Keratinocyte (primary cell): ENCODE results near the gene VPS13C. TPM values are rescaled to one million over a fixed set of nuclear protein-coding genes. Genes with fewer than 3 reads are reported as not detected.

Experiments used
- DNase-seq: peaks from one replicate; pipeline ENCODE4 v3.0.0-alpha.2; 2011; ENCODE audit warnings: low read depth, missing footprints, low spot score
- FAIRE-seq: peaks from 2 replicates; lab custom pipeline; 2011; peaks lifted over from hg19 to GRCh38; lab: Jason Lieb, UNC
- H2AFZ ChIP-seq: 2 replicates; pipeline ENCODE4 v1.6.0; 2012; ENCODE audit warnings: low read length, control low read depth, inconsistent platforms; ENCODE audit not compliant: control insufficient read depth
- H3K27ac ChIP-seq: 2 replicates; pipeline ENCODE4 v1.5.1; 2011; ENCODE audit warnings: low read length; ENCODE audit not compliant: control insufficient read depth, insufficient read depth
- H3K27me3 ChIP-seq: 3 replicates; pipeline ENCODE4 v1.6.0; 2011; ENCODE audit warnings: low read length; ENCODE audit not compliant: control insufficient read depth, insufficient read depth; ENCODE audit errors: extremely low read depth
- H3K36me3 ChIP-seq, 2 experiments: 2 replicates in 1 of 2; 3 replicates in 1 of 2; pipeline ENCODE4 v1.5.1; 2011; ENCODE audit warnings: low read length in 2 of 2, mild to moderate bottlenecking in 1 of 2; ENCODE audit not compliant: control insufficient read depth in 2 of 2, insufficient read depth in 2 of 2; ENCODE audit errors: extremely low read depth in 1 of 2
- H3K4me1 ChIP-seq: 3 replicates; pipeline ENCODE4 v1.5.1; 2011; ENCODE audit warnings: low read length; ENCODE audit not compliant: control insufficient read depth, insufficient read depth; ENCODE audit errors: extremely low read depth
- H3K4me2 ChIP-seq: 3 replicates; pipeline ENCODE4 v1.6.0; 2011; ENCODE audit warnings: low read depth, low read length; ENCODE audit not compliant: control insufficient read depth, insufficient read depth; ENCODE audit errors: extremely low read depth
- H3K4me3 ChIP-seq, 3 experiments: fragments of 200-600 bp in 1 of 3; sonication (generic) in 1 of 3; 2 replicates in 2 of 3; 3 replicates in 1 of 3; pipeline ENCODE4 v1.5.1; 2011 to 2016; ENCODE audit warnings: low read length in 3 of 3, mild to moderate bottlenecking in 3 of 3, control low read depth in 2 of 3, inconsistent platforms in 1 of 3, low read depth in 1 of 3, mixed read lengths in 1 of 3, mixed run types in 1 of 3, moderate library complexity in 1 of 3; ENCODE audit not compliant: control insufficient read depth in 2 of 3, insufficient read depth in 2 of 3; ENCODE audit errors: extremely low read depth in 1 of 3
- H3K79me2 ChIP-seq: 2 replicates; pipeline ENCODE4 v1.6.0; 2012; ENCODE audit warnings: low read length; ENCODE audit not compliant: control insufficient read depth, insufficient read depth
- H3K9ac ChIP-seq: 3 replicates; pipeline ENCODE4 v1.6.0; 2011; ENCODE audit warnings: low read length; ENCODE audit not compliant: control insufficient read depth, insufficient read depth; ENCODE audit errors: extremely low read depth
- H3K9me1 ChIP-seq: 3 replicates; pipeline ENCODE4 v1.6.0; 2011; ENCODE audit warnings: low read length; ENCODE audit not compliant: control insufficient read depth, insufficient read depth; ENCODE audit errors: extremely low read depth
- H3K9me3 ChIP-seq: 2 replicates; pipeline ENCODE4 v1.5.1; 2012; ENCODE audit warnings: low read depth, low read length; ENCODE audit not compliant: control insufficient read depth
- H4K20me1 ChIP-seq: 3 replicates; pipeline ENCODE4 v1.6.0; 2011; ENCODE audit warnings: low read length; ENCODE audit not compliant: control insufficient read depth, insufficient read depth; ENCODE audit errors: extremely low read depth
- EZH2 ChIP-seq: IDR thresholded peaks from one replicate; pipeline ENCODE4 v1.6.1; 2012; ENCODE audit warnings: inconsistent platforms, mild to moderate bottlenecking, low read length, moderate library complexity
- dilution Hi-C: fragments of 300-500 bp; cut with MboI; formaldehyde crosslinking; loops from one replicate; pipeline ENCODE4 v1.7.0; 2020; ENCODE audit warnings: low sequenced_read_pairs; ENCODE audit not compliant: extremely low pct_ligation_motif_present
- polyA plus RNA-seq, 5 experiments: library from polyadenylated mRNA; depleted of rRNA in 3 of 5; stranded (reverse) in 3 of 5; stranded (forward) in 1 of 5; unstranded in 1 of 5; fragments of >200 nt; gene quantifications; 1 replicate in 1 of 5; 2 replicates in 3 of 5; 3 replicates in 1 of 5; pipeline versions ENCODE4 v1.2.1 to v1.2.3, GENCODE V29; 2011 to 2012; ENCODE audit warnings: missing spikeins in 2 of 5, low read depth in 1 of 5, low replicate concordance in 1 of 5
- TF ChIP-seq, protein P1 (sequence below), 3 experiments: IDR thresholded peaks in 1 of 3; conservative IDR thresholded peaks in 1 of 3; optimal IDR thresholded peaks in 1 of 3; 2 replicates in 2 of 3; 3 replicates in 1 of 3; pipeline versions ENCODE3 to v1.5.1; 2011; ENCODE audit warnings: low read length in 3 of 3, mild to moderate bottlenecking in 3 of 3, moderate library complexity in 2 of 3, control low read depth in 1 of 3, inconsistent platforms in 1 of 3; ENCODE audit not compliant: insufficient read depth in 2 of 3; ENCODE audit errors: extremely low read depth in 1 of 3

Gene VPS13C
- polyA plus RNA-seq, 1 donor (not counting 4 experiments of a cell fraction or from before 2014, with no cell fraction given) = 13.5 TPM

DNA sequence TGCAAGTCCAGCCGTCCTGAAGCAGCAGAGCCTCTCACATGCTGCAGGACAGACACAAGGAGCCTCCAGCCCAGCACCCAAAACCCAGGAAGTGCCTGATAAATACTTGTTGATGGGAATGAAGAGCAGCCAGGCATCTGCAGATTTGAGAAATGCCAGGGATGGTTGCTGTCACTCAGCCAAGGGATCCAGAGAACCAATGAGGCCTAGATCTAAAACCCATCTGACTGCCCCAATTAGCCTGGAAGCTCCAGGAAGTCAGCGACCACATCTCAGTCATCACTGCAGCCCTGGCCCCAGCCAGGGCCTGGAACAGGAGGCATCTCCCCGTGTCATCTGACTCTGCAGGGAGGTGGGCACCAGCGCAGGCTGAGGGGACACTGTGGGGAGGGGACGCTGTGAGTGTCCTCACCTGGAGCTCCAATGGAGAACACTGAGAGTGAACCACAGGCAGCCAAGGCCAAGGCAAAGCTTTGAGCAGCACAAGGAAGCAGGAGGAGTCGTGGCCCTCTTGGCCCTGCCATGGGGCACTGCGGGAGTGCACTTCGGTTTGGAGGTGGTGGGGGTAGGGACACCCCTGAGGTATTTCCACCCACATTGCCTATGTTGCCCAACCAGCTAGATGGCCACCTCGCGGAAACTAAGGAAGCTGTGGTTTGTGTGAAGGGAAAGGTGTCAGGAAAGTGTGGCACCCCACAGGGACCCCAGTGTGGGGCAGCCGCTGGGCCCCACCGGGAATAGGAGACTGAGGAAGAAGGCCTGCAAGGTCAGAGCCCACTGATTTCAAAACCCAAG, 229.5 kb downstream of the VPS13C start:
- no peak overlapping the region for H3K27ac ChIP-seq
- no peak for FAIRE-seq

DNA sequence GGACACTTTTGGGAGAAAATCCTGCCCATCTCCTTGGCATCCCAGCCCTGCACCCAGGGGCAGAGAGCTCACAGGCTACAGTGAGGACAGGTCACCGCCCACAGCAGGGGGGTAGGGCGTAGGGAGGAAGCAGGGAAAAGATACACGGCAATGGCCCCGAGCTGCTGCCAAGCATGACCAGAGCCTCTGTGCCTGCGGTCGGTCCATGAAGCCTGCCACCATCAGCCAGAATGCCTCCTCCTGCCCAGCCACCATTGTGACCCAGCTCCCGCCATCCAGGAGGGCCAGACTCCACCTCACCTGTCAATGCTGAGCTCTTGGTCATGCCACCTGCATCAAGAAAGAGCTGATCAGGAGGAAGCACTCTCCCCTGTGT, 230.7 kb downstream of the VPS13C start:
- TF ChIP-seq, protein P1, sequence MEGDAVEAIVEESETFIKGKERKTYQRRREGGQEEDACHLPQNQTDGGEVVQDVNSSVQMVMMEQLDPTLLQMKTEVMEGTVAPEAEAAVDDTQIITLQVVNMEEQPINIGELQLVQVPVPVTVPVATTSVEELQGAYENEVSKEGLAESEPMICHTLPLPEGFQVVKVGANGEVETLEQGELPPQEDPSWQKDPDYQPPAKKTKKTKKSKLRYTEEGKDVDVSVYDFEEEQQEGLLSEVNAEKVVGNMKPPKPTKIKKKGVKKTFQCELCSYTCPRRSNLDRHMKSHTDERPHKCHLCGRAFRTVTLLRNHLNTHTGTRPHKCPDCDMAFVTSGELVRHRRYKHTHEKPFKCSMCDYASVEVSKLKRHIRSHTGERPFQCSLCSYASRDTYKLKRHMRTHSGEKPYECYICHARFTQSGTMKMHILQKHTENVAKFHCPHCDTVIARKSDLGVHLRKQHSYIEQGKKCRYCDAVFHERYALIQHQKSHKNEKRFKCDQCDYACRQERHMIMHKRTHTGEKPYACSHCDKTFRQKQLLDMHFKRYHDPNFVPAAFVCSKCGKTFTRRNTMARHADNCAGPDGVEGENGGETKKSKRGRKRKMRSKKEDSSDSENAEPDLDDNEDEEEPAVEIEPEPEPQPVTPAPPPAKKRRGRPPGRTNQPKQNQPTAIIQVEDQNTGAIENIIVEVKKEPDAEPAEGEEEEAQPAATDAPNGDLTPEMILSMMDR (optimal IDR thresholded peaks at IDR 0.05 in 1 of 3, IDR thresholded peaks at IDR 0.05 in 1 of 3, conservative IDR thresholded peaks at IDR 0.05 in 1 of 3; ENCODE audit: extremely low read depth in 1 of 3, insufficient read depth in 2 of 3, low read length in 3 of 3) = no peak
- no peak for TF ChIP-seq EZH2
- no peak overlapping the region for H3K27ac ChIP-seq
- no peaks in the 10 kb centered on the region for H3K9me3 ChIP-seq
- no peak overlapping the region for H3K4me3 ChIP-seq
- FAIRE-seq (no peak), DNase-seq (no peak)
- H3K36me3 ChIP-seq = no peaks in the 10 kb centered on the region
- dilution Hi-C loops = no loop called here
- peaks cover 5% of the 10 kb centered on the region for H3K27me3 ChIP-seq
- no peak overlapping the region for H2AFZ ChIP-seq
- no peaks in the 10 kb centered on the region for H3K9me1 ChIP-seq
- no peaks in the 10 kb centered on the region for H3K4me1 ChIP-seq
- no peak overlapping the region for H3K4me2 ChIP-seq
- no peaks in the 10 kb centered on the region for H4K20me1 ChIP-seq
- no peaks in the 10 kb centered on the region for H3K79me2 ChIP-seq
- H3K9ac ChIP-seq = no peak overlapping the region

More for the DNA sequence above, 229.5 kb downstream of the VPS13C start:
- Histone ChIP-seq H4K20me1 (no peaks in the 10 kb centered on the region), H3K4me2 (no peak overlapping the region), H3K27me3 (peaks cover 7% of the 10 kb centered on the region), H3K79me2 (no peaks in the 10 kb centered on the region), H3K36me3 (no peaks in the 10 kb centered on the region), H3K9me1 (no peaks in the 10 kb centered on the region), H3K9ac (no peak overlapping the region), H3K4me1 (no peaks in the 10 kb centered on the region), H2AFZ (no peak overlapping the region), H3K9me3 (no peaks in the 10 kb centered on the region), H3K4me3 (no peak overlapping the region)
- dilution Hi-C loops = no loop called here
- no peak for DNase-seq
- no peak for TF ChIP-seq EZH2
- TF ChIP-seq, protein P1 (optimal IDR thresholded peaks at IDR 0.05 in 1 of 3, IDR thresholded peaks at IDR 0.05 in 1 of 3, conservative IDR thresholded peaks at IDR 0.05 in 1 of 3; ENCODE audit: extremely low read depth in 1 of 3, insufficient read depth in 2 of 3, low read length in 3 of 3) = no peak
